Smooth muscle cell (in vitro differentiated cells): ENCODE results near the gene HELLS. TPM values are rescaled to one million over a fixed set of nuclear protein-coding genes. Genes with fewer than 3 reads are reported as not detected.

Experiments used
- DNase-seq: peaks from one replicate; lab custom pipeline; 2025; ENCODE audit not compliant: unreplicated experiment; lab: John Stamatoyannopoulos, UW
- H2AFZ ChIP-seq: fragments of 200-600 bp; sonication (generic); 2 replicates; pipeline ENCODE4 v1.6.0; 2016; ENCODE audit warnings: antibody characterized with exemption, low read depth, mild to moderate bottlenecking
- H3F3A ChIP-seq: fragments of 200-600 bp; sonication (generic); 2 replicates; pipeline ENCODE4 v1.6.0; 2017; ENCODE audit warnings: antibody characterized with exemption, low read depth
- H3K27ac ChIP-seq: fragments of 200-600 bp; sonication (generic); 2 replicates; pipeline ENCODE4 v1.5.1; 2016; ENCODE audit warnings: low read depth, mild to moderate bottlenecking
- H3K27me3 ChIP-seq: fragments of 200-600 bp; sonication (generic); 2 replicates; pipeline ENCODE4 v1.6.1; 2016; ENCODE audit warnings: low read depth, mild to moderate bottlenecking
- H3K36me3 ChIP-seq: fragments of 200-600 bp; sonication (generic); 2 replicates; pipeline ENCODE4 v1.5.1; 2016; ENCODE audit warnings: low read depth
- H3K4me1 ChIP-seq: fragments of 200-600 bp; sonication (generic); 2 replicates; pipeline ENCODE4 v1.5.1; 2016; ENCODE audit warnings: low read depth
- H3K4me2 ChIP-seq: fragments of 200-600 bp; sonication (generic); 2 replicates; pipeline ENCODE4 v1.6.0; 2016; ENCODE audit warnings: mild to moderate bottlenecking
- H3K4me3 ChIP-seq: fragments of 200-600 bp; sonication (generic); 2 replicates; pipeline ENCODE4 v1.5.1; 2016; ENCODE audit warnings: mild to moderate bottlenecking
- H3K79me2 ChIP-seq: fragments of 200-600 bp; sonication (generic); 2 replicates; pipeline ENCODE4 v1.6.0; 2016; ENCODE audit warnings: low read depth, mild to moderate bottlenecking
- H3K9ac ChIP-seq: fragments of 200-600 bp; sonication (generic); 2 replicates; pipeline ENCODE4 v1.6.0; 2016; ENCODE audit warnings: low read depth
- H3K9me3 ChIP-seq: fragments of 200-600 bp; sonication (generic); replicated peaks from 2 replicates; pipeline ENCODE4 v1.5.1; 2016; ENCODE audit warnings: low read depth
- H4K20me1 ChIP-seq: fragments of 200-600 bp; sonication (generic); 2 replicates; pipeline ENCODE4 v1.6.0; 2016; ENCODE audit warnings: low read depth
- CTCF ChIP-seq: fragments of 200-600 bp; sonication (generic); IDR thresholded peaks from 2 replicates; pipeline ENCODE4 v1.5.1; 2017; ENCODE audit warnings: borderline replicate concordance, mild to moderate bottlenecking, antibody characterized with exemption; ENCODE audit not compliant: insufficient read depth, poor library complexity, severe bottlenecking
- WGBS: methylation state at CpG from one replicate; pipeline ENCODE4 v1.1.7; 2016; ENCODE audit warnings: low lambda C conversion rate; 5-methylcytosine and 5-hydroxymethylcytosine counted together
- polyA plus RNA-seq: library from polyadenylated mRNA; unstranded; fragments of >200 nt; fragmentation: Nextera tagmentation; extraction: Ambion mirVana; gene quantifications from 2 replicates; pipeline ENCODE4 v1.2.1, GENCODE V29; 2016
- total RNA-seq: library from RNA; depleted of rRNA; stranded (reverse); fragments of >200 nt; gene quantifications from 2 replicates; pipeline ENCODE4 v1.2.3, GENCODE V29; 2014

HELLS gene
- total and polyA plus RNA-seq, 2 experiments from 2014 or later = 10.5 to 55.5 TPM

GRCh38 chr10:94639902-94640301 lies 94.3 kb downstream of the HELLS start:
- WGBS = 89% methylated on average over 8 of the region's 8 CpGs
- Histone ChIP-seq H3F3A (no peaks in the 10 kb centered on the region), H3K36me3 (no peaks in the 10 kb centered on the region), H3K79me2 (no peaks in the 10 kb centered on the region), H3K4me1 (no peaks in the 10 kb centered on the region), H2AFZ (no peak overlapping the region), H3K4me2 (no peak overlapping the region), H3K4me3 (no peak overlapping the region), H3K9ac (no peak overlapping the region), H4K20me1 (no peaks in the 10 kb centered on the region), H3K27ac (no peak overlapping the region), H3K9me3 (peaks cover 3% of the 10 kb centered on the region), H3K27me3 (no peaks in the 10 kb centered on the region)
- no peak for DNase-seq
- TF ChIP-seq CTCF = no peak

GRCh38 chr10:94640562-94640961 lies 95.0 kb downstream of the HELLS start:
- peaks cover 3% of the 10 kb centered on the region for H3K9me3 ChIP-seq
- H3K9ac ChIP-seq = no peak overlapping the region
- no peak overlapping the region for H3K4me2 ChIP-seq
- no peak for DNase-seq
- 80% methylated on average over 3 of the region's 3 CpGs for WGBS
- no peaks in the 10 kb centered on the region for H3K79me2 ChIP-seq
- no peak overlapping the region for H3K4me3 ChIP-seq
- no peaks in the 10 kb centered on the region for H3K4me1 ChIP-seq
- H3F3A ChIP-seq = no peaks in the 10 kb centered on the region
- H4K20me1 ChIP-seq = no peaks in the 10 kb centered on the region
- TF ChIP-seq CTCF = no peak
- H3K27ac ChIP-seq = no peak overlapping the region
- no peaks in the 10 kb centered on the region for H3K36me3 ChIP-seq
- H2AFZ ChIP-seq = no peak overlapping the region
- no peaks in the 10 kb centered on the region for H3K27me3 ChIP-seq

DNA sequence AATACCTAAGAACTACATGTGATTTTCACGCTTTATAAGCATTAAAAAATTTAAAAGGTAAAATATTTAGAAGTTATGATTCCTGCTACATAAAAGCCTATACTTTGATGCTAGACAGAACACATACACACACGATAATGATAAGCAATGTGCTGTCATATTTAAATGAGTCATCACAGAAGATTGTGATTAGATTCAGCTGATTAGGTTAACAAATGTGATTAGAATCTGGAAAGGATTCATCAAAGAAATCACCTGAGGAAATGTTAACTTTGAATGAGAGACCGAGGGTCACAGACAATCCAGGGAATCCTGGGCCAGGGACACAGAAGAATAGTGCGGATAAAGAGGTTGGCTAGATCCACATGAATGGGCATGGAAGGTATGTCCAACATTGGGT lies 95.9 kb downstream of the HELLS start:
- Histone ChIP-seq H3K4me2 (no peak overlapping the region), H3K9me3 (peaks cover 3% of the 10 kb centered on the region), H3K9ac (no peak overlapping the region), H3K79me2 (no peaks in the 10 kb centered on the region), H2AFZ (no peak overlapping the region), H3K4me1 (no peaks in the 10 kb centered on the region), H3K27me3 (no peaks in the 10 kb centered on the region), H4K20me1 (no peaks in the 10 kb centered on the region), H3F3A (no peaks in the 10 kb centered on the region), H3K4me3 (no peak overlapping the region), H3K27ac (no peak overlapping the region), H3K36me3 (no peaks in the 10 kb centered on the region)
- 89% methylated on average over 4 of the region's 4 CpGs for WGBS
- TF ChIP-seq CTCF = no peak
- DNase-seq = no peak

GRCh38 chr10:94644352-94644751 lies 98.8 kb downstream of the HELLS start:
- Histone ChIP-seq H3K27ac (no peak overlapping the region), H3K4me3 (no peak overlapping the region), H3K4me2 (no peak overlapping the region), H3K4me1 (no peaks in the 10 kb centered on the region), H3K79me2 (no peaks in the 10 kb centered on the region), H3K9ac (no peak overlapping the region), H3K27me3 (no peaks in the 10 kb centered on the region), H3K36me3 (no peaks in the 10 kb centered on the region), H3K9me3 (no peaks in the 10 kb centered on the region), H3F3A (no peaks in the 10 kb centered on the region), H4K20me1 (no peaks in the 10 kb centered on the region), H2AFZ (no peak overlapping the region)
- DNase-seq = no peak
- TF ChIP-seq CTCF = no peak
- WGBS = 90% methylated on average over 1 of the region's 1 CpG
